Activated CD4-positive, CD25-positive, alpha-beta regulatory T cell treated with anti-CD3 and anti-CD28 coated beads, Interleukin-2, amount 50 U/mL, for 24 hours (primary cell): Measurements from ENCODE around the gene GALNT10.
A peak's percentile ranks its signal among the peaks of the same experiment; 100 is the strongest.

Experiments used
- ATAC-seq, 2 donors: fragments of 150-1000 bp; cut with Tn5 transposase; one replicate each; pipeline ENCODE4 v1.10.0; 2021; ENCODE audit warnings: mild to moderate bottlenecking in 1 of 2, moderate library complexity in 1 of 2

The GALNT10 gene

DNA sequence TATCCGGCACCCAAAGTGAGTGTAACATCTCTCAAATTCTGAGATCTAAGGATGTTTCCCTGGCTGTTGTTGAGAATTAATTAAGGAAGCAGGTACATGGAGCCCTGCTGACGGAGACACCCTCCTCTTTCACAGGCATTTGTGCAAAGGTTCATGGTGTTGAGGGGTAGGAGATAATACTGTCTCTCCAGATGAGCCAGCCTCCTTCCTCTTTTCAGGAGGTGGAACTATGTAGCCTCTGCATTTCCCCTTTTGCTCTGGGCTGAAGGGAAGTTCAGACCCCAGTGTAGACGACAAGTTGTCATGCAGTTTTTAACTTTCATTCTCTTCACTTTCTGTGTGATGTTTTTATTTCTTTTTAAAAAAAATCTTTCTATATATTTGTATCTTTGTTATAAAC, 107.5 kb downstream of the GALNT10 start:
- no peak for ATAC-seq

DNA sequence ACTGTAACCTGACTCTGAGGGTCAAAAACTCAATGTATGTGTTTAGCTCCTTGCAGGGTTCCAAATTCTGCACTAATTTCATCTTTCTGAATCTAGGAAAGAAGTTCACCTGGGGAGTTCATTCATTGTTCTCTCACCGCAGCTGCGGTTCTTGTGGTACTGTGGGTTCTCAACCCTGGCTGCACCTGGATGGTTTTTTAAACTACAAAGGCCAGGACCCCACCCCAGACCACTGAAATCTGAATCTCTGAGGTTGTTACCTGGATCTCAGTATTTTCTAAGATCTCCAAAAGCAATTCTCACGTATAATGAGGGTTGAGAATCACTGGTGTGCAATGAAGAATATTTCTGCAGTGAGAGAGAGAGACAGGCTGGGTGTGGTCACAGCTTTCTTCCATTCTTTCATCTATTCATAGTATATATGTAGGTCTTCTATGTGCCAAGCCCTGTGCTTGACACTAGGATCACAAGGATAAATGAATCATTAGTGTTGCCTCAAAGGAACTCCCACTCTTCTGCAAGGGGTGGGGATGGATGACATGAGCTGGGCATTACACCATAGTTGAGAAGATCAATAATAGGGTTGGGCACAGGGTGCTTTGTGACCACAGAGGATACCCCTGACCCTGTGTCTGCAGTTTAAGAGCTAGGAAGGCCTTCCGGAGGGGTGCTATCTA, 109.8 kb downstream of the GALNT10 start:
- ATAC-seq: no peak

DNA sequence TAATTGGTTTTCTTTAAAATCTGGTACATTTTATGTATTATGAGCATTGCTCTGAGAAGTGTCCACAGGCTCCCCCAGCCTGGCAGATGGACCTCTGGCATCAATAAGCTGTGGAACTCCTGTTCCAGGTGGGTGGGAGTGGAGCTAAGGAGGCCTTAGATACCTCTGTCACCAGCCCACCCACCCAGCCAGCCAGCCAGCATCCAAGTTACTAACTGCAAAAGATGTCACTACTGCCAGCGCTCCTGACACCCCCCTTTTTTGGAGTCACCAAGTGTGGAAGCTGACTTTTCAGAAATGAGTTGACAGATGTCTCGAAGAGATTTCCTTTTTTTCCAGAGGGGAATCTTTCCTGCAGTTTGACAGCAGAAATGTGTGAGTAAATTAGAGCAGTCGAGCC, 111.2 kb downstream of the GALNT10 start:
- no peak for ATAC-seq

DNA sequence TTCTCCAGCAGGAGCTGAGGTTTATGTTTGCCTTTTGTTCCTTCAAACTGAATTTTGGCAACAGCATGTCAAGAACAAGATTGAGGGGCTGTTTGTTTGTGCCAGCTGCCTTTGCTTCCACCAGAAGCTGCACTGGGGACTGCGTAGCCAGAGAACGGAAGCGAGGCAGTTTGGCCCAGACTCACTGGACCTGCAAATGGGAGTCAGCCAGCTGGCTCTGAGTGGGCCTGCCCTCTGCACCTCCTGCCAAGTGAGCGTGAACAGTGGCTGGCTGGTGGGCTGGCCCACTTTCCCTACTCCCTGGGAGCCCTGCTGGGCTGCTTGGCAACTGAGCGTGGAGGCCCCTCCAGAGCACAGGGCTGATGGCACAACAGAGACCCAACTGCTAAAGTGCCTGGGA, 111.6 kb downstream of the GALNT10 start:
- ATAC-seq: no peak

DNA sequence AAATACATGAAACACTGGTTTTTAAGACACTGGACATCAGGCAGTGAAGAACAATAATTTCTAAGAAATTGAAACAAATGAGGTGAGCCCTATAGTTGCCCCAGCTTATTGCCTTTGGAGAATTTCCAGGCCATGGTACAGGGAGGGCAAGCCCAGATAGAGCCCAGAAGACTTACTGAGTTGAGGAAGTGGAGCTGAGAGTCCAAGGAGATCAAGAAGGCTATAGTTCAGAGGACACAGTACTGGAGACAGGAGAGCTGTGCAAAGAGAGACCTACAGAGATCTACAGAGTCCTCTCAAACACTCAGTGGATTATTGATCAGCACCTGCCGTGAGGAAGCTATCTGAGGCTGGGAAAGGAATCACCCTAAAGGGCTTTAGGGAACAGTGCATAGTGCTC, 112.6 kb downstream of the GALNT10 start:
- no peak for ATAC-seq

DNA sequence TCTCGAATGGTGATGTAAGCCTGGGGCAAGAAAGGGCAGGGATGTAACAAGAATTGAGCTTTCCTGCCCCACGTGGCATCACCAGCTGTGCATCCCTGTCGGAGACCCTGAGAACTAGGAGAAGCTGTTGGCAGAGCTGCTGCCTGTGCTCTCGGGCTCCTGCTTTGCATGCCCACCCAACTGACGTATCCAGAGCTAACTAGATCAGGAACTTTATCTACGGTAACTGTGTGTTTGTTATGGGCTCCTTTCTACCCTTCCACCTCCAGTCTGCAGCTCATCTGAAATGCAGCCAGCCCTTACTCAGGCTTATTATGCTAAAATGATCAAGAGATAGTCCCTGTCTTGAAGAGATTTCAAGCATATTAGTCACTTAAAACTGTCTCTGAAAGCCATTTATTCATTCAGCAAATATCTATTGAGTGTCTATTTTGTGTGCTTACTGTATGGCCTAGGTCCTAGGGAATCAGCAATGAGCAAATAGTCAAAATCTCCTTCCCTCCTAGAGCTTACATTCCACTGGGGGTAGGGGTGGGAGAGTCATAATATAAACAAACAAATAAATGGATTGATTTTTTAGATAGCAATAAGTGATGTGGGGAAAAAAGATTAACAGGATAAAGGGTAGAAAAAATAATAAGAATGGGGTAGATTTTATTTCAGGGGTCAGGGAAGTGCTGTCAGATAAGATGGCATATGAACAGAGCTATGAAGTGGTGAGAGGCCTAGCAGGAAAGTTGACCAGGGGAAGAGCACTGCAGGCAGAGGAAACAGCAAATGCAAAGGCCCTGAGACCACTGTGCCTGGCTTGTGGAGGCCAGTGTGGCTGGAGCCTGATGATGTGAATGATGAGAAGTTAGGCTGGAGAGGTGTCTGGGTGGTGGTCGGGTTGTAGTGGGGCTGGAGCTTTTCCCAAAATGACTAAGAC, 118.2 kb downstream of the GALNT10 start:
- no peak for ATAC-seq

DNA sequence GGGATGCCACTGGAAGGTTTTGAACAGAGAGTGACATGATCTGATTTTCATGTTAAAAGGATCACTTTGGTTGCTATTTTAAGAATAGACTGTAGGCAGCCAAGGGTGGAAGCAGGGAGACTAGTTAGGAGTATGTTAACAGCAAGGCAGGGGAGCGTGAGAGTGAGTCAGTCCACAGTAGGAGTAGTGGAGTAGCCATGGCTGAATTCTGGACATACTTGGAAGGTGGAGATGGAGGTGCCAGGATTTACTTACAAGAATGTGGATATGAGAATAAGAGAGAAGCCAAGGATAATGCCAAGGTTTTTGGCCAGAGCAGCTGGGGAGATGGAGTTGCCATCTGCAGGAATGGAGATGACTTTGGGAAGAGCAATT, 118.8 kb downstream of the GALNT10 start:
- ATAC-seq: no peak

DNA sequence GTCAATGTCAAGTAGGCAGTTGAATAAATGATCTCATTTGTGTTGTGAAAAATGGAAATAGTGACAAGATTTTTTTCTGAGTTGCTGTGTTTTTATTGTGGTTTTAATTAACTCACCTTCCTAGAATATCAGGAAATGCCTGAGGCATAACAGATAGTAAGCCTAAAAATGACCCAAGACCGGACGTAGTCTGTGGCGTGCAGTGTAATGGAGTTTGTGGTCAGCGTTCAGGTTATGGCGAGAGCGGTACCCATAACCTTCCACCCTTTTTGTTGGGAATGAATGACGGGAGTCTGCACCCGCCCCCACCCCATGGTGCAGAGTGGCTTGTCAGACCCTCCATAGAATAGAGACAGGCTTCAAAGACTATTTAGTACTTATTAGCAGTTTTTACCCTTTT, 119.3 kb downstream of the GALNT10 start:
- ATAC-seq: no peak

DNA sequence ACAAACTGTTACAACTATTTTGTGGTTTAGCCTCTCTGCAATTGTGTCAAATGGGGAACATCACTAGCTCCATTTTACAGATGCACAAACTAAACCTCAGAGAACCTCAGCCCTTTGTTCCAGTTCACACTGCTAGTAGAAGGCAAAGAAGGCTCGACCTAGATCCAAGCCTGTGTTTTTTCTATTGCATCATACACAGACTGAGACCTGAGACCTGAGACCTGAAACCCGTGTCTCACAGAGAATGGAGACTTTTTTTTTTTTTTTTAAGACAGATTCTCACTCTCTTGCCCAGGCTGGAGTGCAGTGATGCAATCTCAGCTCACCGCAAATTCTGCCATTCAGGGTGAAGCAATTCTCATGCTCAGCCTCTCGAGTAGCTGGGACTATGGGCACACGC, 120.8 kb downstream of the GALNT10 start:
- peak; percentile 71 to 81 for ATAC-seq

DNA sequence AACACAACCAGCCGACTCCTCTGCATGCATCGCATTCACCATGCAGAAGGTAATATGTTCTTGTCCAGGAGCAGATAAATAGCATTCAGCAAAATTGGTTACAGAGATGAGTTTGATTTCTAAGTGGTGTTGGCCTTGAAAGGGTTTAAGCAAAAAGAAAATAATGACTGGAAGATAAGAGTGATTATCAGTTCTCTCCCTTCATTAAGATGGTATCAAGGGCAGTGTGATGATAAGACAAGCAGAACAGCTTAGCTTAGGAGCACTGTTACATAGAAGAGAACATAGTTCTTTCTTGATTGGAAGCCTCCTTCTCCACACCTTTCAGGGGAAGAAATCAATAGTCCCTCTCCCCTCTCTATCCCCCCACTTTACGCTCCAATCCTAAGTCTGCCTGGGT, 121.5 kb downstream of the GALNT10 start:
- no peak for ATAC-seq

DNA sequence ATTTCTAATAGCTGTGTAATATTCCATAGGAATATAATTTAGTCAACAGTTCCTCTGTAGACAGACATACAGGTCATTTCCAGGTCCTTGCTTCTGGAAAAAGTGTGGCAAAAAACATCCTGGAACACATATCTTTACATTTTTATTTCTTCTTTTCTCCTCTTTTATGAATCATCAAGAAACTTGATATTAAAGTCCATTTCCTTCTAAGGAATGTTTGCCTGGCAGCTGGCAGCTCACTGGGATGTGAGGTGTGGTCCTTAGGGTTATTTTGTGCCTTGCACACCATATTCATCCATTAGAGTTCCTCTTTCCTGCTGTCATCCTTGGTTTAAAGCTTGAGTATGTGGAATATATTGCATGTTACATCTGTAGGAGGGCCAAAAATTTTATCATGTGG, 122.0 kb downstream of the GALNT10 start:
- ATAC-seq: no peak

DNA sequence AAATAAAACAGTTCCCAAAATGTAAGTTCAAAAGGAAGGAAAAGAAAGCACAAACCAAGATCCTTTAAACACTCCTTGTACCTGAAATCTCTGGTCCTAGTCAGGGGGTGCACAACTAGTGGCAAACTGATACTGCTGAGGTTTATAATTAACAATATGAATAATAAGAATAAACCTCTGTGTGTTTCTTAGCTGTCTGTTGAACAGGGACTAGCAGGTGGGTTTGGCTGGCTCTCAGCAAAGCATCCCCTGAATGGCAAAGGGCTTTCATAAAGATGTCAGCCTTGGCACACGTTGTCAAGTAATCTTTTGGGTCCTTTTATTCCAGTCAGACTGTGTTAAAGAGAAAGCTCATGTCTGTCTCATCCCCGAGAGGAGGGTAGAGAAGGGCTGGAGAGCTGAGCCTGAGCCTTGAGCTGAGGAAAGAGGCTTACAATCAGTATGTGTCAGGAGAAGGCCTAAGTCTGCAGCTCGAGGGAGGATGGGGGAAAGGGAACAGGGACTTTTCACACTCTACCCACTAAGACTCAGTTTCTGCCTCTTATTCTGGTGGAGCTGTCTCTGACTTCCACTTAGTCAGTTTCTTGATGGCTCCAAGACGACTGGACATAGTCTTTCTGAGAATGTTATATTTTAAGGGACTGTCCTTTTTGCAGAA, 123.0 kb downstream of the GALNT10 start:
- no peak for ATAC-seq

DNA sequence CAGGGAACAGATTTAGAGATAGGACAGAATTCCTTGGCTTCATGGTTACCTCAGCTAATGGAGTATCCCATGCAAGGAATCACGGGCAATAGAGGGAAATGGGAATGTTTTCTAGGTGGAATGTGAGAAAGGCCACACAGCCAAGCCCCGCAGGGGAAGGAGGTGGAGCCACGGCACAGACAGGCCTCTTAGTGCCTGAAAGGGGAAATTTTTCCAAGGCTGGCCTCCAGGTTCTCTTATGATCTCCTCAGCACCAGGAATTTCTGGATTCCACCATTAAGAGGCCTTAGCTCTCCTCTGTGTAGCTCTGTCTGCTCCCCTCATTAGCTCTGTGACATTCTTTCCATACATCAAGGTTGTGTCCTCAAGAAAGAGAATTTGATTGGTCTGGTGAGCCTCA, 124.7 kb downstream of the GALNT10 start:
- no peak for ATAC-seq

DNA sequence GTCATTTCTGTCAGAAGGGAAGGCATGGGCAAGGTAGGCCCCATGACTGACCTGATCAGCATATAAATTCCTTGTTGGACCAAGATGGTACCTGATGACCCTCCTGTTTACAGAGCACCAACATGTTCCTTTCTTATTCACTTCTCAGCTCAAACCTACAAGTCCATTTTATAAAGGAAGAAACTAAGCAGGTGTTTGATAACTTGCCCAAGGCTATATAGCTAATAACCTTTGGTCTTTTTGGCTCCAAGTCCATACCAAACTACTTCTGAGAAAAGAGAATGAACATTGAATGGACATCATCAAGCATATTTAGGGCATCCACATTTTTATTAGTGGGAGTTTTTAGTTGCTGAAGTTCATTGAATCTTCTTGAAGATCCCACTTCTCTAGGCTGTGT, 125.2 kb downstream of the GALNT10 start:
- ATAC-seq: no peak

DNA sequence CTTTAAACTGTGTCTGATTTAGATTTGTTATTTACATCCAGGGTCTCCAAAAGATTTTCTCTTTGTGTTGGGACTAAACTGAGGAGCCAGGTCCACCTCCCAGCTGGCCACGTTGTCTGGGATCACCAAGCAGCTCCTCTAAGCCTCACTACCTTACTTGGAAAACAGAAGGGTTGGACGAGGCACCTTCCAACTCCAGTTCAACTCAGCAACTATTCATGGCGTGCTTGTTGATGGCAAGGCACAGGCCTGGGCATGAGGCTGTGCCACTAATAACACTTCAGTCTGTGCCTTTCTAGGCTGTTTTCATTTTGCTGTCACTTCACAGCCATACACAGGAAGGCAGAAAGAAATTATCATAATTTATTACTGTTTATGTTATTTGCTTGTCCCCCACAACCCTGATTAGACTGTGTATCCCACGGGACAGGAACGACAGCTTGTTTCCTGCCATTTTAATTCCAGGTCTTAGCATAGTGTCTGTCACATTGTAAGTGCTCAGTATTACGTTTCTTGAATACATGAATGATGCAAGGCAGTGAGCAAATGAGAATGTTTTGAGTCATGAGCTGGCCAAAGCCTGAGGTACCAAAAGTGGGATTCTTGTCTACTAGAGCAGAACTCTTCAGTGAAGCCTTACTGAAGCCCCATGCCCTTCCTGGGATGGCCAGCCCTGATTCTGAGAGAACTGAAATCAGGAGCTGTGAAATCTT, 125.8 kb downstream of the GALNT10 start:
- no peak for ATAC-seq

DNA sequence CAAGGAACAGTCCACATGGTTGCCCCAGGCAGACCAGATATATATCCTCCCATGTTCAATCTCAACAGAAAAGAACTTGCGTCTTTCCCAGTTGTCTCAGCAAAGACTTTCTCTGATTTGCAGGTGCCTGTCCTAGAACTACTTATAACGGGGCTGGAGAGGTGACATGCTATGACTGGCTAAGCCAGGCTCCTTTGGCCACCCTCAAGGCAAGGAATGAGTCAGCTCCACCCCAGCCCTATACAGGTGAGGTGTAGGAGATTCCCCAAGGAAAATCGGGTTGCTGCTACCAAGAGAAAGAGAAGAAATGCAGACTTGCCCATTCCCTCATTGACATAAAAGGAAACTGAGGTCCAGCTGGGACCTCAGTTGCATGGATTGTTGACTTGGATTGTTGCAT, 127.4 kb downstream of the GALNT10 start:
- ATAC-seq: no peak

DNA sequence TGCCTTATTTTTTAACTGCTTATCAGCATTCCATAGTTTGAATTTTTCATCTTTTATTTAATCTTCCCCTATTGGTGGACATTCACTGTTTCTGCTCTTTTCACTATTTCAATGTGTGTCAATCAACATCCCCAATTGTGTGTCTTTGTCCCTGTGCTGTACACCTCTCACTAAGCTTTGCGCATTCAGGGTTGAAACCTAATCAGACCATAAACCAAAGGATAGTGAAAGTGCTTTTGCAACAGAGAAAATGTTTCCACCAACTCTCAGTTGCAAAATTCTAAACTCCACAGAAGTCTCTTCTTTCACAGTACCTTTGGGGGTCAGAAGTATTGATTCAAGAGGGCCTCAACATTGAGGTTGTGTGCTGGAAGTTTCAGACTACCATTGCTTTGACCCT, 128.2 kb downstream of the GALNT10 start:
- ATAC-seq: no peak

DNA sequence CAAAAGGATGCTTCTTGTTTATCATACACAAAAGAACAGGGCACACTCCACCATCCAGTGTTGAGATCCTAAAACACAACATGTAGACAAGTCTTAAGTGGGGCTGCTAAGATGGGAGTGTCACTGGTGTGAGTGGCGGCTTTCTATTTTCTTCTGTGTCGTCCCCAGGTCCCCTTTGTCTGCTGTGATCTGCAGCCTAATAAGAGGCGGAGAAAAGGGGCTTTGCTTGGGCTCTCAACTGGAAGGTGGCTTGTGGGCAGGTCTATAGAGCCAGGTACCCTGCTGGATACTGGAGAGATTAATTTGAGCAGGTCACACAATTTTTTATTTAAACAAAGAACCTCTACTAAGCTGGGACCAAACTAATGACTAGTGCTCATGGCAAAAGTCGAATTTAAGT, 129.2 kb downstream of the GALNT10 start:
- ATAC-seq: no peak

DNA sequence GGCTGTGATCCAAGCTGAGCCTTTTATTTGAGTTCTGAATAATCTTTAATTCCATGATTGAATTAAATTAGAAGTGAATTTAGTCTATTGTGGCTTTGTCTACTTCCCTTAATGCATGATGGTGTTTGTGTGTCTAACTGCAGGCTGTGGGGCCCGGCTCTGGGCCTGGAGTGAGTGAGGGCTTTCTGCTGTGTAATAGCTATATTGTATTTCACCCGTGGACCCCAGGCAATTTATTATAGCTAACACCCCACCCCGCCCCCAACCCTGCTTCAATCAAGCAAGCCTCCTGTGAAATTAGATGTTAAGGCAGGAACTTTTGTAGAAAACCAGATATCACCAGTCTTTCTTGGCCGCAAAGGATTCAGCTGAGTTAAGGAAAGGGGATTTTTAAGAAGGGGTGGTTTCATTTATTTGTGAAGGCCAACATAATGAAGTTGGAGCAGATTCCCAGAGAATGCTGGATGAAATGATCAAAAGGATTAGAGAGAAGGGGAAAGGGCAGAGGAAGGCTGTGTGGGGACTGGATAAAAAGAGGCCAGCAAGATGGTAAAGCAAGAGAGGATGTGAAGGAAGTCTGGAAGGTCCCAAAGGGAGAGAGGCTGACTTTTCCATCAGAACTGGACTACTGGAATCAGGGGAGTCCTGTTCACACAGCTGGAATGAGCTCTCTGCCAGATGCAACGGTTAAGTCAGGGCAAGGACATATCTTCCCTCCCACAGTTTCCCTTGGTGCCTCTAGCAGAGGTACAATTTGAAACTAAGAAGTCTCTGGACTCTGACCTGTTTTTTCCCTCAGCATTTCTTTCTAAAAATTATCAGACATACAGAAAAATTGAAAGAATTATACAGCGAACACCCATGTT, 129.9 kb downstream of the GALNT10 start:
- ATAC-seq: no peak

DNA sequence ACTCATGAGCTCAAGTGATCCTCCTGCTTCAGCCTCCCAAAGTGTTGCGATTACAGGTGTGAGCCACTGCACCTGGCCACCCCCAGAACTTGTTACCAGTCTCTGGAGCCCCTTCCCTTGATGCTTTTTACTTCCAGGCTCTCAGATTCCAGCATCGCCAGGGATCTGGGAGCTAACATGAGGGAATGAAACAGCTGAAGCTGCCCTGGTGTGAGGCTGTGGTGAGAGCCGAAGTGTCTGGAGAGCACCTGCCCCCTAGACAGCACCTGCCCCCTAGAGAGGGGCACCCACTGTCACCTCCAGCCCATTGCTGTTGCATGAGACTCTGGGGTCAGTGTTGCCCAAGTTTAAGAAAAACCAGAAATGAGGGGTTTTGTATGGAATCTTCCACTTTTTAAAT, 131.0 kb downstream of the GALNT10 start:
- no peak for ATAC-seq

DNA sequence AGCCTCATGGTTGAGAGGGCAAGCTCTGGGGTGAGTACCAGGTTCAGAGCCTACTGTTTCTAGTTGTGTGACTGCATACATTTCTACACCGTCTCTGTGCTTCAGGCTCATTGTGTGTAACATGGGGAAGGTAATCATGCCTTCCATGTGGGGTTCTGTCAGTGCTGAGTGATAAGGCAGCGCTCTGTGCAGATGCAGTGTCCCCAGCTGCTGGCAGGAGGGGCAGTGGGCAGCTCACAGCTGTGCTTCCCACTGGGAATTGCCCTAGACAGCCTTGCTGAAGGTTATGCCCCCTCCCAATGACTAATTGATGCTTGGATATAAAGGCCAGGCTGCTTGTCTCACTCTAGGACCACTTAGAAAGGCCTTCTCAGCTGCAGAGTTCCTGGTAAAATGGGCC, 133.5 kb downstream of the GALNT10 start:
- no peak for ATAC-seq

DNA sequence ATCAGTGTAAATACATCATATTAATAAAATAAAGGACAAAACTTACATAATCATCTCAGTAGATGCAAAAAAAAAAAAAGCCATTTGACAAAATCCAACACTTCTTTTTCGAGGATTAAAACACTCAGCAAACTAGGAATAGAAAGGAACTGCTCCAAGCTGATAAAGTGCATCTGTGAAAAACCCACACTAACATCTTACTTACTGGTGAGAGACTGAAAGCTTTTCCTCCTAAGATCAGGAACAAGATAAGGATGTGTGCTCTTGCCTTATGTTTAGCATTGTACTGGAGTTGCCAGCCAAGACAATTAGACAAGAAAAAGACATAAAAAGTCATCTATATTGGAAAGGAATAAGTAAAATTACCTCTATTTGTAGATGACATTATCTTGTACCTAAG, 135.0 kb downstream of the GALNT10 start:
- ATAC-seq: no peak
